Measurements from ENCODE around the gene DSEL.

DSEL gene

GRCh38 chr18:67500522-67501205 lies 15.9 kb downstream of the DSEL start:
- DNase-seq: no peak

- DNase-seq: no peak
Observed at GRCh38 chr18:67496469-67496868, 20.1 kb downstream of the DSEL start.

GRCh38 chr18:67486534-67486933 lies 30.0 kb downstream of the DSEL start:
- no peak for DNase-seq

GRCh38 chr18:67485655-67486054 lies 30.9 kb downstream of the DSEL start:
- DNase-seq: no peak

GRCh38 chr18:67484458-67484857 lies 32.1 kb downstream of the DSEL start:
- no peak for DNase-seq

GRCh38 chr18:67483952-67484351 lies 32.6 kb downstream of the DSEL start:
- no peak for DNase-seq

GRCh38 chr18:67483237-67483636 lies 33.3 kb downstream of the DSEL start:
- no peak for DNase-seq

GRCh38 chr18:67478249-67478648 lies 38.3 kb downstream of the DSEL start:
- no peak for DNase-seq

- DNase-seq: no peak
Observed at GRCh38 chr18:67477522-67477921, 39.0 kb downstream of the DSEL start.

GRCh38 chr18:67476585-67476984 lies 39.9 kb downstream of the DSEL start:
- no peak for DNase-seq

GRCh38 chr18:67475673-67476072 lies 40.8 kb downstream of the DSEL start:
- DNase-seq: no peak

- no peak for DNase-seq
Observed at GRCh38 chr18:67468038-67468437, 48.5 kb downstream of the DSEL start.

GRCh38 chr18:67467188-67467587 lies 49.3 kb downstream of the DSEL start:
- DNase-seq: no peak

- no peak for DNase-seq
Observed at GRCh38 chr18:67464499-67464898, 52.0 kb downstream of the DSEL start.

- no peak for DNase-seq
Observed at GRCh38 chr18:67463829-67464228, 52.7 kb downstream of the DSEL start.

GRCh38 chr18:67456711-67457110 lies 59.8 kb downstream of the DSEL start:
- DNase-seq: no peak

All from GOT3 (cell line).